ENCODE measurements around the gene TRIM17.
A peak's percentile ranks its signal among the peaks of the same experiment; 100 is the strongest.

DNA sequence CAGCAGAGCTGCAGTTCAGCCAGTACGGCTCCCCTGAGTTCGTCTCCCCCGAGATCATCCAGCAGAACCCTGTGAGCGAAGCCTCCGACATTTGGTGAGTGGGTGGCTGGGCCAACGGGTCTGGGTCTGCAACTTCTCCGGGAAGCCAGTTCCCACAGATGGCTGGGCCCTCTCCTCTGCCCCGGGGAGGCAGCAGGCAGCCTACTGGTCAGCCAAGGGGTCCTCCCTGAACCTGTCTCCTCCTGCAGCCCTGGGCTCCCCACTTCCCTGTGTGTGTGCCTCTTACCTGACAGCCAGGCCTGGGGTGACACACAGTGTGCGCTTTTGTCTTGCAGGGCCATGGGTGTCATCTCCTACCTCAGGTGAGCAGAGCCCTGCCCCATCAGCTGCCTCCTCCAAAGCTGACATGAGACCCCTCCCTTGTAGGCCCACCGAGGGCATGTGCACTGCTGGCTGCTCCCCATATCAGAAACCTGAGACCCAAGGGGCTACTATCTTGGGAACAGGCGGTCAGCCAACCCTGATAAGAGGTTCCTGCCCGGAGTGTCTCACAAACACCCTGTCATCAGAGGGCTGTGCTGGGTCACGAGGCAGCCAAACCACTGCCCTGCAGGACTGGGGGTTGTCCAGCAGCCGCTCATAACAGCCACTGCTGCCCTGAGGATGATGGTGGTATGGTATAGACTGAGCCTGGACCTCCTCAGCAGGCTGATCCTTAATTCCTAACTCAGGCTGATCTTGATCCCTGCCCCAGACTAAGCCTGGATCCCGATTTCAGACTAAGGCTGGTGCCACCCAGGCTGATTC, 47.7 kb downstream of the TRIM17 start:
- TF ChIP-seq, protein P1, sequence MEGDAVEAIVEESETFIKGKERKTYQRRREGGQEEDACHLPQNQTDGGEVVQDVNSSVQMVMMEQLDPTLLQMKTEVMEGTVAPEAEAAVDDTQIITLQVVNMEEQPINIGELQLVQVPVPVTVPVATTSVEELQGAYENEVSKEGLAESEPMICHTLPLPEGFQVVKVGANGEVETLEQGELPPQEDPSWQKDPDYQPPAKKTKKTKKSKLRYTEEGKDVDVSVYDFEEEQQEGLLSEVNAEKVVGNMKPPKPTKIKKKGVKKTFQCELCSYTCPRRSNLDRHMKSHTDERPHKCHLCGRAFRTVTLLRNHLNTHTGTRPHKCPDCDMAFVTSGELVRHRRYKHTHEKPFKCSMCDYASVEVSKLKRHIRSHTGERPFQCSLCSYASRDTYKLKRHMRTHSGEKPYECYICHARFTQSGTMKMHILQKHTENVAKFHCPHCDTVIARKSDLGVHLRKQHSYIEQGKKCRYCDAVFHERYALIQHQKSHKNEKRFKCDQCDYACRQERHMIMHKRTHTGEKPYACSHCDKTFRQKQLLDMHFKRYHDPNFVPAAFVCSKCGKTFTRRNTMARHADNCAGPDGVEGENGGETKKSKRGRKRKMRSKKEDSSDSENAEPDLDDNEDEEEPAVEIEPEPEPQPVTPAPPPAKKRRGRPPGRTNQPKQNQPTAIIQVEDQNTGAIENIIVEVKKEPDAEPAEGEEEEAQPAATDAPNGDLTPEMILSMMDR (IDR thresholded peaks at IDR 0.05) = no peak
- peak in 1 of 2 donors; percentile 27 for TF ChIP-seq POLR2A (IDR thresholded peaks at IDR 0.05)

Measured in adrenal gland (tissue), 5 donors.